HL-60 (cell line): ENCODE results near the gene TOMM20.
"Not testable (repeated sequence)": the region's sequence is repeated elsewhere in the genome, so short reads cannot be mapped to it uniquely, and the experiment has no call there.

Experiments used
- DNase-seq, 2 experiments: peaks; one replicate each; pipeline ENCODE4 v3.0.0-alpha.2; 2010 to 2020; ENCODE audit warnings: low read depth in 1 of 2, low spot score in 1 of 2
- H3K27ac ChIP-seq: fragments of 250-450 bp; sonication (Bioruptor Pico); replicated peaks from 2 replicates; pipeline ENCODE4 v1.5.1; 2020; ENCODE audit warnings: mild to moderate bottlenecking, moderate library complexity
- H3K27me3 ChIP-seq: fragments of 250-450 bp; sonication (Bioruptor Pico); 2 replicates; pipeline ENCODE4 v1.5.1; 2021; ENCODE audit warnings: mild to moderate bottlenecking, moderate library complexity; ENCODE audit not compliant: insufficient read depth, poor library complexity, severe bottlenecking
- H3K4me3 ChIP-seq: replicated peaks from 2 replicates; pipeline ENCODE4 v1.5.1; 2011; ENCODE audit warnings: mild to moderate bottlenecking, control low read depth, low read length; ENCODE audit not compliant: insufficient read depth
- CTCF ChIP-seq: IDR thresholded peaks from one replicate; pipeline ENCODE4 v1.5.1; 2011; ENCODE audit warnings: low read length, control low read depth, inconsistent platforms; ENCODE audit not compliant: insufficient read depth
- GABPA ChIP-seq: IDR thresholded peaks from 2 replicates; pipeline ENCODE4 v1.6.1; 2012; ENCODE audit warnings: low read depth
- POLR2AphosphoS5 ChIP-seq: IDR thresholded peaks from 2 replicates; pipeline ENCODE4 v1.6.1; 2012; ENCODE audit warnings: low read depth
- REST ChIP-seq: IDR thresholded peaks from 2 replicates; pipeline ENCODE4 v1.6.1; 2012; ENCODE audit warnings: low read depth; ENCODE audit not compliant: insufficient replicate concordance
- SPI1 ChIP-seq: IDR thresholded peaks from 2 replicates; pipeline ENCODE4 v1.6.1; 2012; ENCODE audit warnings: low read depth, mild to moderate bottlenecking, borderline replicate concordance

Gene TOMM20

GRCh38 chr1:235074523-235075047 lies 54.1 kb downstream of the TOMM20 start:
- Histone ChIP-seq H3K27ac (peak overlapping the region; percentile 59), H3K27me3 (no peaks in the 10 kb centered on the region), H3K4me3 (no peak overlapping the region)
- TF ChIP-seq POLR2AphosphoS5: no peak
- no peak for TF ChIP-seq REST
- TF ChIP-seq SPI1: no peak
- TF ChIP-seq GABPA: no peak
- no peak for TF ChIP-seq CTCF
- no peak for DNase-seq

- H3K27me3 ChIP-seq: no peaks in the 10 kb centered on the region
- no peak overlapping the region for H3K4me3 ChIP-seq
- DNase-seq: no peak
- TF ChIP-seq REST: no peak
- no peak for TF ChIP-seq CTCF
- TF ChIP-seq SPI1: no peak
- TF ChIP-seq GABPA: no peak
- no peak for TF ChIP-seq POLR2AphosphoS5
- peak overlapping the region; percentile 59 for H3K27ac ChIP-seq
Measured at GRCh38 chr1:235073968-235074522, 54.6 kb downstream of the TOMM20 start.

GRCh38 chr1:235073331-235073967 lies 55.2 kb downstream of the TOMM20 start:
- peak overlapping the region; percentile 59 for H3K27ac ChIP-seq
- peak in 1 of 2 experiments; percentile 78 for DNase-seq
- TF ChIP-seq POLR2AphosphoS5: no peak
- no peak for TF ChIP-seq CTCF
- TF ChIP-seq GABPA: no peak
- no peak for TF ChIP-seq REST
- no peak for TF ChIP-seq SPI1
- no peak overlapping the region for H3K4me3 ChIP-seq
- H3K27me3 ChIP-seq: no peaks in the 10 kb centered on the region

- peak overlapping the region; percentile 59 for H3K27ac ChIP-seq
- not testable (repeated sequence) for DNase-seq, H3K4me3 ChIP-seq, H3K27me3 ChIP-seq
Measured at GRCh38 chr1:235072577-235072976, 56.1 kb downstream of the TOMM20 start.
